ENCODE measurements around the gene FRS3. TPM values are rescaled to one million over a fixed set of nuclear protein-coding genes. Genes with fewer than 3 reads are reported as not detected.

FRS3 gene, protein sequence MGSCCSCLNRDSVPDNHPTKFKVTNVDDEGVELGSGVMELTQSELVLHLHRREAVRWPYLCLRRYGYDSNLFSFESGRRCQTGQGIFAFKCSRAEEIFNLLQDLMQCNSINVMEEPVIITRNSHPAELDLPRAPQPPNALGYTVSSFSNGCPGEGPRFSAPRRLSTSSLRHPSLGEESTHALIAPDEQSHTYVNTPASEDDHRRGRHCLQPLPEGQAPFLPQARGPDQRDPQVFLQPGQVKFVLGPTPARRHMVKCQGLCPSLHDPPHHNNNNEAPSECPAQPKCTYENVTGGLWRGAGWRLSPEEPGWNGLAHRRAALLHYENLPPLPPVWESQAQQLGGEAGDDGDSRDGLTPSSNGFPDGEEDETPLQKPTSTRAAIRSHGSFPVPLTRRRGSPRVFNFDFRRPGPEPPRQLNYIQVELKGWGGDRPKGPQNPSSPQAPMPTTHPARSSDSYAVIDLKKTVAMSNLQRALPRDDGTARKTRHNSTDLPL
- 1.7 and 2.2 TPM in 2 replicates for total RNA-seq

DNA sequence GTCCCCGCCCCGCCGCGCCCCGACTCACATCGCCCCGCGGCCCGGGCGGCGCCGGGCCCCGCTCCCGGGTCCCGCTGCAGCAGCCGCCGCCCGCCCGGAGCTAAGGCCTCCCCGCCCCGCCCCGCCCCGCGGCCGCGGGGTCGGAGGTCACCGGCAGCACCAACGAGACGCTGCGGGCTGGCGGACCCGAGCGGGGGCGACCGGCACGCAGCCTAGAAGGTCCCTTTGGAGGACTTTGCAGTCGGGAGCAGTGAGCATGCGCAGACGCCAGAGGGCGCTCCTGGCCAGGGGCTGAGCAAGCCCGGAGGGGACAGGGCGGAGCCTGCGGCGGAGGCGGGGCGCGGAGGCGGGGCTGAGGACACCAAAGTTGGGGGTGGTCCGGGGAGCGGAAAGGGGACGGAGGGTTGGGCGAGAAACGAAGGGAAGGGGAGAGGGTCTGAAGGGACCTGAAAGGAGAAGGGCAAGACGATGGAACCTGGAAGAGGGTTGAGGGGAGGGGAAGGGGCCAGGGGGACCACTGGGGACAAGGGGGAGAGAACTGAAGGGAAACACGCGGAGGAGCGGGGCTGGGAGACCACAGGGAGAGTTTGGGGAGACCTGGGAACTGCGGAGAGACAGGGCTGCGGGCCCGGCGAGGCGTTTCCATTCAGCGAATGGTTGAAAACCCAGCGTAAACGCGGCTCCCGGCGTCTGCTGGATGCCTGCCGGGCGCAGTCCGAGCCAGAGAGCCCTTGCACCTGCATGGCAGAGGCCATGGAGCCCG, at the start of gene FRS3:
FRS3 (minus strand) TSS at position 113 of the 763 bp plus-strand sequence. CDS start 2,913 bp downstream, outside the sequence.

DNA sequence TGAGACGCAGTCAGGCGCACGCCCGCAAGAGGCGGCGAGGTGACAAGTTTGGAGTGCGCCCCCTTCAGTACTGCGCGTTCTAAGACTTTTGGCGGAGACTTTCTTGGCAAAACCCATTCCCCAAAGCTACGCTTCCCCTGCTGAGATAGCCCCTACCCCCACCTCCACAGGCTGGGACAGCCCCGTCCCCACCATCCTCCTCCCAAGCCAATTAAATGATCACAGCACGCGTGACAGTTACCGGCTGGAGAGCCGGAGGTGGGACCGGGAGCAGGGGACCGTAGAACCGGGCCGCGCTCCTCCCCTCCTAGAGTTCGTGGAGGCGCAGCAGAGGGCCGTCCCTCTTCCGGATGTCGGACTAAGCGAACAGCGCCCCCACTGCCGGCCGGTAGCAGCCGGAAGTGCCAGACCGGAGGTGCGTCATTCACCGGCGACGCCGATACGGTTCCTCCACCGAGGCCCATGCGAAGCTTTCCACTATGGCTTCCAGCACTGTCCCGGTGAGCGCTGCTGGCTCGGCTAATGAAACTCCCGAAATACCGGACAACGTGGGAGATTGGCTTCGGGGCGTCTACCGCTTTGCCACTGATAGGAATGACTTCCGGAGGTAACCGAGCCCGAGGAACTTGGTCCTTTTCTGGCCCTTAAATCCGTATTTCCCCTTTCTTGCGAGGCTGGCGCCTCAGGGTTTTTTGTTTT, 7.7 kb upstream of the FRS3 start, which contains the start of gene TOMM6:
TOMM6 (plus strand) TSS at position 476 of the 699 bp plus-strand sequence; CDS start at position 480, 4 bp downstream.

GRCh38 chr6:41780551-41781365, 1.1 kb upstream of the FRS3 start, which contains the start of gene PRICKLE4:
TSS of gene PRICKLE4 (plus strand) at chr6:41780782. CDS start at chr6:41783474, 2,692 bp downstream.

GRCh38 chr6:41747256-41748101, 32.2 kb downstream of the FRS3 start, which contains the start of gene PGC:
TSS of gene PGC (minus strand) at chr6:41747397. CDS start at chr6:41747334, 63 bp downstream.

GRCh38 chr6:41735427-41736185, 44.1 kb downstream of the FRS3 start, which contains the start of gene TFEB:
TSS of gene TFEB (minus strand) at chr6:41735608. CDS start at chr6:41691213, 44,395 bp downstream.

Small RNAs within 50 kb of the gene (small RNA-seq; reads per million reads assigned to genes)
- gene AL365205.2 (ENCODE audit: low replicate concordance): not detected
- not detected for gene AL365205.3 (ENCODE audit: low replicate concordance)

Other genes starting within 250 kb of the FRS3 start
- gene FOXP4, start 233.5 kb downstream of the FRS3 start, total RNA-seq: 9.9 and 10.1 TPM in 2 replicates
- gene MDFI, start 141.4 kb downstream of the FRS3 start, total RNA-seq: 0.14 and 0.22 TPM in 2 replicates
- 4.8 and 6.2 TPM in 2 replicates for gene TFEB, start 44.3 kb downstream of the FRS3 start, total RNA-seq
- gene PGC, start 32.5 kb downstream of the FRS3 start, total RNA-seq: not detected in 2 replicates
- gene PRICKLE4, start 882 bp upstream of the FRS3 start, total RNA-seq: 0.66 and 0.86 TPM in 2 replicates
- 57.3 and 95.8 TPM in 2 replicates for gene TOMM6, start 7.8 kb upstream of the FRS3 start, total RNA-seq
- gene USP49, start 115.5 kb upstream of the FRS3 start, total RNA-seq: 2.0 and 2.8 TPM in 2 replicates
- 27.1 and 35.2 TPM in 2 replicates for gene MED20, start 141.2 kb upstream of the FRS3 start, total RNA-seq
- 15.1 and 18.6 TPM in 2 replicates for gene BYSL, start 141.6 kb upstream of the FRS3 start, total RNA-seq
- gene CCND3, start 161.9 kb upstream of the FRS3 start, total RNA-seq: 23.0 and 67.7 TPM in 2 replicates

Data from placental pericyte (primary cell).